HG03558 (cell line): Measurements from ENCODE around the gene CHRND.
"Not testable (repeated sequence)": the region's sequence is repeated elsewhere in the genome, so short reads cannot be mapped to it uniquely, and the experiment has no call there.

ENCODE experiments used
- ATAC-seq: cut with Tn5 transposase; IDR thresholded peaks from one replicate; pipeline ENCODE4 v1.9.1; 2021; ENCODE audit warnings: moderate number of reproducible peaks; ENCODE audit not compliant: unreplicated experiment; ENCODE audit errors: extremely low read depth

CHRND gene

GRCh38 chr2:232569541-232569940 lies 43.6 kb downstream of the CHRND start:
- no peak for ATAC-seq

GRCh38 chr2:232570481-232570880 lies 44.5 kb downstream of the CHRND start:
- not testable (repeated sequence) for ATAC-seq

- ATAC-seq: no peak
Measured at GRCh38 chr2:232571026-232571474, 45.1 kb downstream of the CHRND start.

DNA sequence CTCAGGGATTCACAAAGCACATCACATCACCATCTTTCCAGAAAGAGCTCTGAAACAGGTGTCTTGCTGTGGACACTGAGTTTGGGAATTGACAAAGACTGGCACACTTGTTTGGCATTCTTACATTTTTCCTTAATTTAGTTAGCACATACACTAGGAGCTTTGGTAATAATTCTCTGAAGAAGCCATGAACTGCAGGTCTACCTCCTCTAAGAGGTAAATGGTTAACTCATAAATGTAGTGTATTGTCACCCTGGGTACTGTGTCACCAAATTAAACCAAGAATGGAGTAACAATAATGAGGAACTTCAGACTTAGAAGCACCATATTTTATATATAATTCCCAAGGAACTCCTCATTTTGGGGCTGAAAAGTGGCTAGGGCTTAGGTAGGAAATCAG lies 47.1 kb downstream of the CHRND start:
- no peak for ATAC-seq

GRCh38 chr2:232573771-232574435 lies 47.9 kb downstream of the CHRND start:
- no peak for ATAC-seq

DNA sequence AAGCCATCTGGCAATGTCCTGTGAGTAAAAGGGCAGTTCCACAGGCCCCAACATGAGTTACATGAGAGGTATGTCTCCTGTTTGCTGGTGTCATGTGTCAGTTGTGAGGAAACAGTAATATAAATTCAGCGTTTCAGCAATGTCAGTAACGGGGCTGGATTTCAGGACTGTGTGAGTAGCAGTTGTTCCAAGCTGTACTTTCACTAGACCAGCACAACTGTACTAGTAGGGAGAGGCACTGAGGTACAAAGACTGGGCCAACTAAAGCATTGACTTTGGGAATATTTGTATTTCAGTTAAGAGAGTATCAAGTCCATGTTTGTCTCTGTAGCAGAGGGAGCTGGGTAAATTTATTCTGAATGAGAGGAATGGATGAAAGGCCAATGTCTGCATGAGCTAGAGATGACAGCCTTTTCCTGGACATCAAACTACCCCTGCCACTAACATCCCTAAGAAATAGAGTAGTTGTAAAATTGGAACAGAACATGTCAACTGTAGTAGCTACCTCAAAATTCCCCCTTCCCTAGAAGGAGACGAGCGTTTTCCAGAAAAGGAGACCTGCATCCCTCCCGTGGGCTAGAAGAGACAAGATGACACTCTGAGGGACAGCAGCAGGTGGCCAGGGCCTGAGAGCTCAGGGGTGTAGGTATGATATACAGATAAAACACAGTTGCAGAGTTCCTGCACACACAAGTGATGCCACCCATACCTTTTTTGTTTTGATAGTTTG lies 48.9 kb downstream of the CHRND start:
- ATAC-seq: no peak

GRCh38 chr2:232575404-232575746 lies 49.4 kb downstream of the CHRND start:
- ATAC-seq: no peak

GRCh38 chr2:232576995-232577394 lies 51.0 kb downstream of the CHRND start:
- ATAC-seq: no peak

- ATAC-seq: no peak
Measured at GRCh38 chr2:232577841-232578240, 51.9 kb downstream of the CHRND start.

GRCh38 chr2:232578626-232579025 lies 52.7 kb downstream of the CHRND start:
- no peak for ATAC-seq

GRCh38 chr2:232580648-232580981 lies 54.7 kb downstream of the CHRND start:
- no peak for ATAC-seq

DNA sequence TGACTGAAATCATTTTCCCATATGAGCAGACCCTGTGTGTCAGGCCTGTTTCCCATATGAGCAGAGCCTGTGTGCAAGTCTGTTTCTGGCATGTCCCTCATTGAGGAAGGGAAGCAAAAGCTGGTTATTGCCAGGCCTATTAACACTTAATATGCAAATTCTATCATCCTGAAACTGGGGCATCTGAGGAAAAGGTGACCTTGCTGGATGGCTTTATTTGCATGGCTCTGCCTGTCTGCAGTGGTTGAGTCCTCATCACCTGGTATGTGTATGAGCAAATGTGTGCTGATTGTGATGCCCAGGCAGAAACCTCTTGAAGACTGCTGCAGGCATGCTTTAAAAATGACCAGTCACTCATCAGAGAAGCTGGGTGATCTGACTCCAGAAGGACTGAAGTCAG lies 55.8 kb downstream of the CHRND start:
- ATAC-seq: no peak

GRCh38 chr2:232584238-232584637 lies 58.3 kb downstream of the CHRND start:
- no peak for ATAC-seq
